ENCODE results near the gene MAIP1.

The MAIP1 gene

GRCh38 chr2:199951023-199951422 lies 4.4 kb upstream of the MAIP1 start:
- no peak for DNase-seq

DNA sequence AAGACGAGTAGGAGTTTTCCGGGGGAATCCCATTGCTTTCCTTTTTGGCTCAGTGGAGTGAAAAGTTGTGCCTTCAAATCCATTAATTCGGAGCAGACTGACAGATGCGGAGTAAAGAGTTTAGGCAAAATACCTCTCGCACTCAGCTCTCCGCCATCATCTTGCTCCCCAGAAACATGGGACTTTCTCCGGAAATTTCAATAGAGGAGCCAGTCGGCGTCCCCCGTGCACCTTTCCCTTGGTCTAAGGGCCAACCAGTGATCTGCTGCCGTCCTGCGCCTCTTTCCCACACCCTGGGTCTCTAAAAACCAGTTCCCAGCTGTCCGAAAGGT lies 409 bp upstream of the MAIP1 start:
- DNase-seq = no peak

DNA sequence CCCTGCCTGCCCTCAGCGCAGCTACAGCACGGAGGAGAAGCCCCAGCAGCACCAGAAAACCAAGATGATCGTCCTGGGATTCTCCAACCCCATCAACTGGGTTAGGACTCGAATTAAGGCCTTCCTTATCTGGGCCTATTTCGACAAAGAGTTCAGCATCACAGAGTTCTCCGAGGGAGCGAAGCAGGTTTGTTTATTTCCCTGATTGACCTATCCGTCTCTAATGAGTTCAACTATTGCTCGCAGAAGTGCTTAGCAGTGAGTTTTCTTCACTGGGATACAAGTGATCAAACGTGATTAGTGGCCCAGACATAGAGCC lies 639 bp downstream of the MAIP1 start:
- no peak for DNase-seq

- DNase-seq = no peak
Measured at GRCh38 chr2:199958014-199958413, 2.6 kb downstream of the MAIP1 start.

DNA sequence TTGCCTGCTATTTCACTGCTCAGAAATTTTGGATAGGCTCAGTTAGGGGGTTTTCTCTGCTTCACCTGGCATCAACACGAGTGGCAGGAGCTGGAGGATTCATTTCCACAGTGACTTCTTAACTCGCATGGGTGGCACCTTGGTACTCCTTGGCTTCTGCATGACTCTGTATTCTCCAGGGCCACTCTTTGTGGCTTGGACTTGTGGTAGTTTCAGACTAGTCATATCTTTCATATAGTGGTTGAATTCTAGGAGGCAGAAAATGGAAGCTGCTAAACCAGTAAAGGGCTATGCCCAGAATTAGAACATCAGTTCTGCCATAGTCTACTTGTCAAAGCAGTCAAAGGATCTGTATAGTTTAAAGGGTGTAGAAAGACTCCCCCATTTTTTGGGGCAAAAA lies 6.8 kb downstream of the MAIP1 start:
- no peak for DNase-seq

GRCh38 chr2:199966405-199966804 lies 11.0 kb downstream of the MAIP1 start:
- DNase-seq = no peak

DNA sequence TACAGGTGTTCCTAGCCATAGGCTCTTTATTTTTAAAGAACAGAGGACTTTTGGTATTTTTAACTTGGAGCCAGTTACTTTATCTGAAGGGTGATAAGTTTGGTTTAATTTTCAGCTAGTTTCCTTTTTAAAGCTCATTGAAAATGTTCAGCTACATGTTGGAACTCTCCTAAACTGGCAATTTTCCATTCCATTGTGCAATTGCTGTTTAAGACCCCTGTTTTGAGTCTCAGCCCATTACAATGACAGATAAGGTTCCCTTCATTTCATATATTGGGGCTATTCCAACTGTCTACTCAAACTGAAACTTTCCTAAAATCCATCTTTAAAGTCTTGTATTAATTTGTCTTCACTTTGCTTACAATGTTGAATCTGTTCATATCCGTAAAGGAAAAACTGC lies 11.6 kb downstream of the MAIP1 start:
- DNase-seq = no peak

DNA sequence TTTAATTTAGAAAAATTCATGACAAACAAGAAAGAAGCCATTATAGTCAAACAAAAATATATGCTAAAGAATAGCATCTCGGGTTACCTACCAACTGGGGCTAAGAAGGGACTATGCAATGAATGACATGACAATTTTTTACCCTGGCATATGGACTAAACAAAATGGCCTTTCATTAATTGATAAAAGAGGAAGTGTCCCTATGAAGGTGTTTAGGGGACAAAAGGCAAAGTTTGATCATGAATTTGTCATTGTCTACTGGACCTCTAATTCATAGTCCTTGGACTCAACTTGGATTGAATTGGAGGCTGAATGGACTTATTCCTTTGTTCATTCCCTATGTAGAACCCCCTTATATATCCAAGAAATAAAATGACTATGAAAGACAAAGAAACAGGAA lies 12.7 kb downstream of the MAIP1 start:
- no peak for DNase-seq

- DNase-seq = no peak
Measured at GRCh38 chr2:199972088-199972626, 16.8 kb downstream of the MAIP1 start.

- DNase-seq = no peak
Measured at GRCh38 chr2:199973703-199974102, 18.3 kb downstream of the MAIP1 start.

DNA sequence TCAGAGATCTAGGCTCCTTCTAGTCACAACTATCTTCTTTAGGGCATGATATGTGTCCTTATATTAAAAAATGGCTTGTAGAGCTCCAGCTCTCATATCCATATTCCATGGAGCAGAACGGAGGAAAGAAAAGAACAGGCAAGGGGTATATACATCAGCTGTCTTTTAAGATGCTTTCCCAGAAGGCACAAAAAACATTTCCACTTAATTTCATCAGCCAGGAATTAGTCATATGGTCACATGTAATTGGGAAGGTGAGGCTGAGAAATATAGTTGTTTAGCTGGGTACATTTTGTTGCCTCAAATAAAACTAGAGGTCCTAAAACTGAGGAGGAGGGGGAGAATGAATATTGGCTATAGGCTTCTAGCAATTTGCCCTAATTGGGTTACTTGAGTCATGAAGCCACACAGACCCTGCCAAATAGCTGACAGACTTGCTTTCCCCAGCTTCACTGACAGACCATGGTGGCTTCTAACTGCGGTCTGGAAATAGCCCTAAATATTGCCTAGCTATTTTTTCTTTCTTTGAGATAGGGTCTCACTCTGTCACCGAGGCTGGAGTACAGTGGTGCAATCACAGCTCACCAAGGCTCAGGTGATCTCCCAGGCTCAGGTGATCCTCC lies 20.0 kb downstream of the MAIP1 start:
- DNase-seq = no peak

GRCh38 chr2:199977984-199978415 lies 22.6 kb downstream of the MAIP1 start:
- peak; percentile 16 for DNase-seq

- no peak for DNase-seq
Measured at GRCh38 chr2:199979398-199979797, 24.0 kb downstream of the MAIP1 start.

GRCh38 chr2:199979832-199980628 lies 24.6 kb downstream of the MAIP1 start:
- DNase-seq = peak; percentile 77

DNA sequence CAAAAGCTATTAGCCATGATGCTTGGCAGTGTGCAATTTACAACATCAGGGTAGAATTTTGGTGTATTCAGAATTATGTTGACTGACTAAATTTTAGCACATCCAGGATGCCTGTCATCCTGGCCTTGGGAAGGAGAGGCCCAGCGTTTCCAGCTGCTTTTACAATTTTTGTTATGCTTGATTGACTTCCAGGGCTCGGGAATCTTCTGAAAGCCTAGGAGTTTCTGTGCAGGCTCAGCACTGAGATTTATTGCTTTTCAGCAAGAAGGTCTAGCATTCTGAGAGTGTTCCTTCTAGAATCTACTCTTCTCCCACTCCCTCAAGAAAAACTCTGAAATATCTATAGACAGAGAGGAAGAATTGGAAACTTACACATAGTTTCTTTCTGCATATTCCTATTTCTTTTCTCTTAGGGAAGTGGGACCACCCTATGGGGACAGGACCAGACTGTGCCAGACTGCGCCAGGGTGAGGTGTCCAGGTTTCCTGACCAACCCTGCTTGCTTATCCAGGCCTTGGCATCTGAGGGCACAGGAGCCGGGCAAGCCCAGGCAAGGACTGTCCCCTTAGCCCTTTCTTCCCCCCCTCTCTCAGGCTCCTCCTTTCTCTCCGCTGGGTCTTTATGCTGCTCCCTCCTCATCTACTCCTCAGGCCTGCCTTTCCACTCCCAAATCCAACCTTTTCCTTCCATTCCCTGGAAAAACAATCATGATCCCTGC lies 26.9 kb downstream of the MAIP1 start:
- no peak for DNase-seq

DNA sequence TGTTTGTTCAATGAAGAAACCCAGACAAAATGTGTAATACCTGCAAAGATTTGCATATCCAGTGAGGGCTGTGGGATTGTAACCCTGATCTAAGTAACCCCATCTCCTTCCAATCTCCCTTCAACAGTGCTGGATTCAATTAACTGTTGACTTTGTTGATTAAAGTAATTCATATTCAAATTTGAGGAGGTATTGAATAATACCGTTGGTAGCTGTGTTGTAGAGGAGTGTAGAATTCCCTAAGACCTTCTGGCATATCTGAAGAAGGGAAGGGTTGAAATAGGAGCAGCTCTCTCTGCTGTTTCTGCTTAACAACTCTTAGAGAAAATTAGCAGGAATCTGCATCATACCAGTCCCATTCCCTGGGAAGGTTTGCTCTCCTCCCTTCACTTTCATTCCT lies 28.2 kb downstream of the MAIP1 start:
- no peak for DNase-seq

DNA sequence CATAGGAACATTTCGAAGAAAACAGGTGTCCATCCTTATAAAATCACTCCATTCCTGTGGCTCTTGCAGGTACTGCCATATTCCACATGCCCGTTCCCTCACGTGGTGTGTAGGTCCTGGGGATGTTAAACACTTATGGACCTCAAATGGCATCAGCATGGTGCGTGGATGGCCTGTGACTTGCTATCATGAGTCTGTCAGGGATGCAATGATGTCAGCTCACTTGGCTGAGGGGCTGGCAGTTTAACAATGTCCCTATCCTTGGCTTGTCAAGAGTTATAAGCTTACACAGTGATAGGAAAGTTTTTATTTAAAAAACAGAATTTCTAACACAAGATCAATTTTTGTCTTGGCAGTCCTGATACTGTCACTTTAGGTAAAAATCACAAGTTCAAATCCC lies 28.8 kb downstream of the MAIP1 start:
- no peak for DNase-seq

DNA sequence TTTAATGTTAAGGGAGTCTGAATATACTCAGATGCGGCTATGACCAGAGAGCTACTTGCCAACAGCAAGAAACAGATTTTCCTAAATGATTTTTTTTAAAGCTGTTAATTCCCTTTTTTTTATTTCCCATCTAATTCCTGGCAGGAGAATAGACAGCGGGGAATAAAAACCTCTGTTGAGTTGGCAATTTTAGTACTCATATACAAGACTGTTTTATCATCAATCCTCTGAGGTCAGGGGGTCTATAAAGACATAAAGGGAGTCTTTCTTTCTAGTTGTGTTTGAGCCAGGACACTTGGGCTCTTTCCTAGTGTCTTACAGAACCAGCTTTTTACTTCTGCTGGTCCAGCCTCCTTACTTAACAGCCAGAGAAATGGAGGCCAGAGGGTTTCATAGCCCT lies 29.4 kb downstream of the MAIP1 start:
- no peak for DNase-seq

- DNase-seq = peak; percentile 16
Measured at GRCh38 chr2:199985625-199986207, 30.3 kb downstream of the MAIP1 start.

- no peak for DNase-seq
Measured at GRCh38 chr2:199987586-199987985, 32.2 kb downstream of the MAIP1 start.

DNA sequence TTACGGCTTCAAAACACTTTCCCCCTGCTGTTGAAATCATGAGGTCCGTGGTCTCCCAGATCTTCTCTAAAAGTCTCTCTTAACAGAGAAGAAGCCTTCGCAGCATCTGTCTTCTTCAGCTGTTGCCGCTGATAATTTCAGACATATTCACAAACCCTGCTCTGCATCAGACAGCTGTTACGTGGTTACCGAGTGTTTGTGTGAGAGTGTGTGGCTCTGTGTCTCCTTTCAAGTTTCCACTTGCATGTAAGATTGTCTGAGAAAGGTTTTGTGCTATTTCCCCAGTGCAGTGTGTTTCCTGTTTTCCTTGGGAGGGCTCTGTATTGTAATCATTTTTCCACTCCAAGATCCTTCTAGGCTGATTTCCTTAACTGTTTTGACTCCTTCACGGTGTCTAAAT lies 32.8 kb downstream of the MAIP1 start:
- DNase-seq = no peak

GRCh38 chr2:199989822-199990221 lies 34.4 kb downstream of the MAIP1 start:
- no peak for DNase-seq

GRCh38 chr2:199991691-199992090 lies 36.3 kb downstream of the MAIP1 start:
- DNase-seq = no peak

DNA sequence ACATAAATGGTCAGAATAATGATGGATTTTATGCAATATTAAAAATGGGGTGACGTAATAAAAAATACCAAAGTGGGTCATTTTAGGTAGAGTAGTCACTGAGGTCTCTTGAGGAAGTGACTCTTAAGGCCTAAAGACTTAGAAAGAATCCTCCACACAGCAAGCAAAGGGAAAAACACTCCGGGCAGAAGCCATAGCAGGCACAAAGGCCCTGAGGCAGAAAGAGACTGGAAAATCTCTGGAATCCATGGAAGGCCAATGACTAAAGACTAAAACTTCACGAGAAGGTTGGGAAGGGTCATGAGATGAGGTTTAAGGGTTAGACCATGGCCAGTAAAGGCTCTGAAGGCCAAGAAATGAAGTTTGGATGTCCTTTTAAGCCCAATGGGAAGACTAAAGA lies 36.9 kb downstream of the MAIP1 start:
- no peak for DNase-seq
